HG03442 (cell line): ENCODE measurements around the gene EML1.

ENCODE experiments used
- ATAC-seq: cut with Tn5 transposase; IDR thresholded peaks from one replicate; pipeline ENCODE4 v1.9.1; 2021; ENCODE audit warnings: mild to moderate bottlenecking, moderate library complexity; ENCODE audit not compliant: unreplicated experiment

Gene EML1

DNA sequence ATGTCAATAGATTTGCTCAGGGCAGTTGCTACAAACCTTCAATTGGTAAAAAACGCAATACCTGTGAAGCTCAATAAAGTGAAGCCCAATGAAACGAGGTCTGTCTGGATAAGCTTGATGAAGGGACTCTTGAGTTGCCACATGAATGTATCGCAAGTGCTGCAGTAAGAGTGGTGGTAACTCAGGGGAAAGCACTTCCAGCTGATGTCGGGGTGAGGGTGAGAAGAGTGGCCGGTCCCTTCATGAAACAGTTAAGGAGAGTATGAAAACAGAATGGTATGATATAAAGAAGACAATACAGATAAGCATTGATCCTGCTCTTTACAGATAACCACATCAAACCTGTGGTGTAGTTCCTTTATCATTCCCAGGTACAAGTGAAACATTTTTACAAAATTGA is 188.6 kb downstream of the EML1 start:
- ATAC-seq = no peak

- peak; percentile 60 for ATAC-seq
Observed at GRCh38 chr14:99982537-99983250, 189.5 kb downstream of the EML1 start.

- ATAC-seq = no peak
Observed at GRCh38 chr14:99983251-99984015, 190.2 kb downstream of the EML1 start.

DNA sequence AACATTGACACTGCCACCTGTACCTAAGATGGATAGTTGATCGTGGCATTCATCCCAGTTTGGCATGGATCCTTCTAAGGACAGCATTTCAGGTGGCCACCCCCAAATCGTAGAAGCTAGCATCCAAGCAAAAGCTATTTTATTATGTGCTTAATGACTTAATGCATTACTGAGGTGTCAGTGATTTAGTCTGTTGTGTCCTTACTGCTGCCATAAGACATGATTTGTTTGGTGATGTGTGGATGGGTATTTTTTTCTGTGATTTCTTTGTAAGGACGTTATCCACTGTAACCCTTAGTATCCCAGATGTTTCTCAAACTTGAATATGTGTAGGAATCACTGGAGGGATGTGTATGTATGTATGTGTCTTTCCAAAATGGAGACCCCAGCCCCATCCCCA is 190.8 kb downstream of the EML1 start:
- ATAC-seq = no peak

- ATAC-seq = no peak
Observed at GRCh38 chr14:99986396-99986795, 193.2 kb downstream of the EML1 start.

DNA sequence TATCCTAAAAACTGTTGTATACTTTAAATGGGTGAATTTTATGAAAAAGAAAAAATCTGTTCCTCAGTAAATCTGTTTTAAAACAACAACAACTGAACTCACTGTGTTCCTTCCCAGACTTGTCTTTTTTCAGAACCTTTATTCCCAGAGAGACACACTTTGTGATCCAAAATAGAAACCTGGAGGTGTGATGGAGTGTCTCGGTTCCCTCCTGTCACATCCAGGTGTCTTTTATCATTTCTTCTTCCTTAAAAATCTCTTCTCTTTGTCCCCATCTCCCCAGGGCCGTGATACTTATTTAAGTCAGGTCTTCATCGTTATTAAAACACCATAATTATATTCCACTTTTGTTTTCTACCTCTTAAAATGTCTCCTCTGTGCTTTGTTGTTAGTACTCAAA is 195.8 kb downstream of the EML1 start:
- no peak for ATAC-seq

DNA sequence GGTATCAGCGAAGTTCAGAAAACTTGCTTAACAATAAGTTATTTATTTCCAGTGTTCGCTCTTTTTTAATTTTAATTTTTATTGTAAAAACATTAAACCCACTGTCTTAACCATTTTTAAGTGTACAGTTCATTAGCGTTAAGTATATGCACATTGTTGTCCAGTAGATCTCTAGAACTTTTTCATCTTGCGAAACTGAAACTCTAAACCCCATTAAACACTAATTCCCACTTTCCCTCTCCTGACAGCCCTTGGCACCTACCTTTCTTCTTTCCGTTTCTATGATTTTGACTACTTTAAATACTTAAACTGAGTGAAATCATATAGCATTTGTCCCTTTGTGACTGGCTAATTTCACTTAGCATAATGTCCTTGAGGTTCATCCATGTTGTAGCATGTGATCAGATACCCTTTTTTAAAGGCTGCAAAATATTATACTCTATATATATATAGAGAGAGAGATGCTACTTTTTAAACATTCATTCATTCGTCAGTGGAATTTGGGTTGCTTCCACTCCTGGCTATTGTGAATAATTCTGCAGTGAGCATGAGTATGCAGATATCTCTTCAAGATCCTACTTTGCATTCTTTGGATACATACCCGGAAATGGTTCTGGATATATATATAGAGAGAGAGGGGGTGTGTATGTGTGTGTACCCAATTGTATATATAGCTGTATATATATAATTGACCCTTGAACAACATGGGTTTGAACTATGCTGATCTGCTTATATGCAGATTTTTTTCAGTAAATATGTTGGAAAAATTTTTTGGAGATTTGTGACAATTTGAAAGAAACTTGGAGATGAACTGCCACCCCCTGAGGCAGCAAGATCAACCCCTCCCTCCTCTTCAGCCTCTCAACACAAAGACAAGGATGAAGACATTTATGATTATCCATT is 197.3 kb downstream of the EML1 start:
- ATAC-seq = no peak

GRCh38 chr14:99991331-99991730 is 198.1 kb downstream of the EML1 start:
- no peak for ATAC-seq
